Measurements from ENCODE around the gene CLTA. TPM values are rescaled to one million over a fixed set of nuclear protein-coding genes. Genes with fewer than 3 reads are reported as not detected.

The CLTA gene
- total and polyA plus RNA-seq, 10 of the 15 experiments (the other 5 are each of a cell fraction or from before 2014, with no cell fraction given): 49.0 to 241 (median 168) TPM

DNA sequence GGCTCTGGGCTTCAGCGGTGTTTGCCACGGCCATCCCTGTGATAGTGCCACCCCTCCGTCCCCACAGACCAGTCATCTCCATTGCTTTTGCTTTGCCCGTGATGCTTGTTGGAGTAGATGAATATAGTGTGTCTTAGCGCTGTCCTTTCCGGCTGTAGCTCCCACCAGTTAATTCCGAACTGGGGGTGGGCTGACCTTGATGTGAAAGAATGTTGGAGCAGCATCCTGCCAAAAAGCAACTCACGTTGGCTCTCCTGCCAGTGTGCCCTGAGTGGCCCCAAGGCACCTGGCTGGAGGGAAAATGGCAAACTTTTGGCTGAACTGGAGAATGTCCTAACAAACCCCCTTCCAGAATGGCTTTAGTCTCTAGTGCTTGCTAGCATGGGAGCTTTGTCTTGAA is 20.0 kb downstream of the CLTA start (continued):
- no peak for TF ChIP-seq EZH2 (IDR thresholded peaks at IDR 0.05; ENCODE audit: borderline replicate concordance, control insufficient read depth, low read depth, low read length)
- TF ChIP-seq NR2C1 (IDR thresholded peaks at IDR 0.05): no peak
- TF ChIP-seq TCF3 (IDR thresholded peaks at IDR 0.05; ENCODE audit: borderline replicate concordance, insufficient read depth, low read depth, low read length): no peak
- no peak for TF ChIP-seq SMAD1 (IDR thresholded peaks at IDR 0.05; ENCODE audit: low read depth, partially characterized antibody)

DNA sequence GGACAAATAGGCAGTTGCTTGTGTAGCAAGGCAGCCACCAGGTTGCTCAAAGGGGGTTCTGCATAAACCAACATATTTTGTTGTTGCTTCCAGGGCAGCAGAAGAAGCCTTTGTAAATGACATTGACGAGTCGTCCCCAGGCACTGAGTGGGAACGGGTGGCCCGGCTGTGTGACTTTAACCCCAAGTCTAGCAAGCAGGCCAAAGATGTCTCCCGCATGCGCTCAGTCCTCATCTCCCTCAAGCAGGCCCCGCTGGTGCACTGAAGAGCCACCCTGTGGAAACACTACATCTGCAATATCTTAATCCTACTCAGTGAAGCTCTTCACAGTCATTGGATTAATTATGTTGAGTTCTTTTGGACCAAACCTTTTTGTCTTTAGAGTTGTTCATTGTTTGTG is 20.8 kb downstream of the CLTA start:
- Histone ChIP-seq H3K4me3 (no peak overlapping the region), H4K20me1 (ENCODE audit: control insufficient read depth, insufficient read depth) (peaks cover 12% of the 10 kb centered on the region; the same call in 1 of the 2 replicates), H3K27me3 (replicated peaks in 1 of 2; ENCODE audit: control insufficient read depth in 2 of 2, insufficient read depth in 2 of 2, low read length in 1 of 2) (no peaks in the 10 kb centered on the region), H3K4me1 (ENCODE audit: control insufficient read depth, insufficient read depth, low read length) (peaks cover 3% of the 10 kb centered on the region; the same call in 1 of the 2 replicates), H2AFZ (ENCODE audit: control insufficient read depth, low read depth, low read length) (no peak overlapping the region), H3K36me3 (ENCODE audit: control insufficient read depth in 2 of 2, insufficient read depth in 2 of 2, low read length in 1 of 2) (peaks cover 19 to 50% of the 10 kb centered on the region in 2 experiments), H3K9me3 (replicated peaks; ENCODE audit: control insufficient read depth, insufficient read depth, low read length) (no peaks in the 10 kb centered on the region), H3K4me2 (ENCODE audit: control insufficient read depth, insufficient read depth) (no peak overlapping the region), H3K27ac (ENCODE audit: control insufficient read depth, insufficient read depth) (no peak overlapping the region), H3K79me2 (ENCODE audit: control insufficient read depth, insufficient read depth, low read length) (peaks cover 6% of the 10 kb centered on the region), H3K9ac (ENCODE audit: control insufficient read depth, insufficient read depth, low read length) (no peak overlapping the region)
- DNase-seq (ENCODE audit: low read depth, low spot score): no peak
- BruUV-seq (replicated peaks): no TSS peak
- in situ Hi-C loops (cut with MboI): no loop called here
- WGBS (ENCODE audit: insufficient coverage, insufficient replicate concordance, low lambda C conversion rate, missing lambda C conversion rate): 90% methylated on average over 7 of the region's 7 CpGs
- intact Hi-C loops (cut with micrococcal nuclease; ENCODE audit: unreplicated experiment): no loop called here
- ChIA-PET CTCF (interaction anchor here (1.5 kb wide), 1 partner anchor 22 kb away, joined by 6 read pairs; no protein-coding TSS in a partner anchor), RAD21 (ENCODE audit: unreplicated experiment) (no interaction called here), SMC1A (ENCODE audit: uncharacterized antibody, unreplicated experiment) (interaction anchor here (2.4 kb wide), 1 partner anchor 9 kb away, joined by 8 read pairs; no protein-coding TSS in a partner anchor), POLR2A (no interaction called here)
- no peak for FAIRE-seq
- TF ChIP-seq IRF4 (IDR thresholded peaks at IDR 0.05; ENCODE audit: low read depth, low read length) (no peak), EP300 (IDR thresholded peaks at IDR 0.05; ENCODE audit: borderline replicate concordance in 1 of 2, control insufficient read depth in 1 of 2, low read depth in 2 of 2, low read length in 2 of 2) (no peak), PML (IDR thresholded peaks at IDR 0.05; ENCODE audit: low read length) (no peak), TCF3 (IDR thresholded peaks at IDR 0.05; ENCODE audit: borderline replicate concordance, insufficient read depth, low read depth, low read length) (no peak), CBFB (IDR thresholded peaks at IDR 0.05; ENCODE audit: low read depth) (no peak), HCFC1 (IDR thresholded peaks at IDR 0.05; ENCODE audit: low read length) (no peak)
- no peak for ATAC-seq
